Activated naive CD8-positive, alpha-beta T cell treated with anti-CD3 and anti-CD28 coated beads for 36 hours (primary cell): ENCODE measurements around the gene VKORC1L1. TPM values are rescaled to one million over a fixed set of nuclear protein-coding genes. Genes with fewer than 3 reads are reported as not detected.
"Not testable (repeated sequence)": the region's sequence is repeated elsewhere in the genome, so short reads cannot be mapped to it uniquely, and the experiment has no call there.

Experiments
- DNase-seq: peaks from one replicate; pipeline ENCODE4 v3.0.0; 2021
- H3K27ac Mint-ChIP-seq: one replicate; pipeline ENCODE4 v1.8.0; 2022; ENCODE audit warnings: mild to moderate bottlenecking, moderate library complexity, mixed read lengths
- H3K27me3 Mint-ChIP-seq: one replicate; pipeline ENCODE4 v1.8.0; 2022; ENCODE audit warnings: mild to moderate bottlenecking, mixed read lengths
- H3K36me3 Mint-ChIP-seq: one replicate; pipeline ENCODE4 v1.8.0; 2021; ENCODE audit warnings: mild to moderate bottlenecking, mixed read lengths
- H3K4me1 Mint-ChIP-seq: one replicate; pipeline ENCODE4 v1.8.0; 2021; ENCODE audit warnings: mixed read lengths
- H3K4me3 Mint-ChIP-seq: one replicate; pipeline ENCODE4 v1.8.0; 2022; ENCODE audit warnings: mild to moderate bottlenecking, moderate library complexity, mixed read lengths
- H3K9me3 Mint-ChIP-seq: one replicate; pipeline ENCODE4 v1.8.0; 2022; ENCODE audit warnings: mixed read lengths
- total RNA-seq, 2 experiments: library from RNA; stranded (reverse); gene quantifications; one replicate each; pipeline ENCODE4 v1.2.3, GENCODE V29; 2021

VKORC1L1 gene
- total RNA-seq, 2 experiments from 2014 or later: 18.7 to 21.2 TPM

GRCh38 chr7:65902306-65902705 is 29.4 kb downstream of the VKORC1L1 start:
- peaks cover 2% of the 10 kb centered on the region for H3K4me1 Mint-ChIP-seq
- H3K9me3 Mint-ChIP-seq: peaks cover 15% of the 10 kb centered on the region
- peaks cover 54% of the 10 kb centered on the region for H3K36me3 Mint-ChIP-seq
- DNase-seq: no peak
- H3K4me3 Mint-ChIP-seq: no peak overlapping the region
- no peaks in the 10 kb centered on the region for H3K27me3 Mint-ChIP-seq
- H3K27ac Mint-ChIP-seq: no peak overlapping the region

- Mint-ChIP-seq H3K9me3 (peaks cover 1% of the 10 kb centered on the region), H3K4me1 (peaks cover 2% of the 10 kb centered on the region), H3K4me3 (no peak overlapping the region), H3K27ac (no peak overlapping the region), H3K36me3 (peaks cover 18% of the 10 kb centered on the region), H3K27me3 (no peaks in the 10 kb centered on the region)
- DNase-seq: no peak
Measured at GRCh38 chr7:65907501-65908198, 34.8 kb downstream of the VKORC1L1 start.

- Mint-ChIP-seq H3K4me1 (peaks cover 4% of the 10 kb centered on the region), H3K36me3 (peaks cover 7% of the 10 kb centered on the region)
Measured at GRCh38 chr7:65910237-65910636, 37.4 kb downstream of the VKORC1L1 start.

GRCh38 chr7:65912237-65912636 is 39.4 kb downstream of the VKORC1L1 start:
- no peaks in the 10 kb centered on the region for H3K27me3 Mint-ChIP-seq
- H3K27ac Mint-ChIP-seq: no peak overlapping the region
- H3K9me3 Mint-ChIP-seq: no peaks in the 10 kb centered on the region
- peaks cover 1% of the 10 kb centered on the region for H3K4me1 Mint-ChIP-seq
- DNase-seq: no peak
- peaks cover 7% of the 10 kb centered on the region for H3K36me3 Mint-ChIP-seq
- H3K4me3 Mint-ChIP-seq: no peak overlapping the region

More at GRCh38 chr7:65910237-65910636, 37.4 kb downstream of the VKORC1L1 start:
- Mint-ChIP-seq H3K9me3 (no peaks in the 10 kb centered on the region), H3K27me3 (no peaks in the 10 kb centered on the region), H3K27ac (no peak overlapping the region), H3K4me3 (no peak overlapping the region)
- DNase-seq: no peak

GRCh38 chr7:65915921-65916657 is 43.2 kb downstream of the VKORC1L1 start:
- Mint-ChIP-seq H3K4me3 (no peak overlapping the region), H3K4me1 (peaks cover 1% of the 10 kb centered on the region), H3K27ac (no peak overlapping the region), H3K9me3 (no peaks in the 10 kb centered on the region), H3K27me3 (no peaks in the 10 kb centered on the region), H3K36me3 (peaks cover 18% of the 10 kb centered on the region)
- no peak for DNase-seq

GRCh38 chr7:65923316-65923715 is 50.4 kb downstream of the VKORC1L1 start:
- H3K27ac Mint-ChIP-seq: no peak overlapping the region
- no peak overlapping the region for H3K4me3 Mint-ChIP-seq
- no peaks in the 10 kb centered on the region for H3K9me3 Mint-ChIP-seq
- DNase-seq: no peak
- H3K36me3 Mint-ChIP-seq: peaks cover 31% of the 10 kb centered on the region
- H3K27me3 Mint-ChIP-seq: no peaks in the 10 kb centered on the region
- peaks cover 5% of the 10 kb centered on the region for H3K4me1 Mint-ChIP-seq

- DNase-seq: no peak
- Mint-ChIP-seq H3K36me3 (peaks cover 28% of the 10 kb centered on the region), H3K4me1 (peaks cover 11% of the 10 kb centered on the region), H3K27me3 (no peaks in the 10 kb centered on the region), H3K27ac (no peak overlapping the region), H3K4me3 (no peak overlapping the region), H3K9me3 (no peaks in the 10 kb centered on the region)
Measured at GRCh38 chr7:65924193-65924592, 51.3 kb downstream of the VKORC1L1 start.

GRCh38 chr7:65925040-65925439 is 52.2 kb downstream of the VKORC1L1 start:
- Mint-ChIP-seq H3K4me1 (peaks cover 11% of the 10 kb centered on the region), H3K27ac (no peak overlapping the region), H3K27me3 (no peaks in the 10 kb centered on the region), H3K9me3 (no peaks in the 10 kb centered on the region), H3K36me3 (peaks cover 26% of the 10 kb centered on the region), H3K4me3 (no peak overlapping the region)
- DNase-seq: no peak

- no peak for DNase-seq
- no peak overlapping the region for H3K27ac Mint-ChIP-seq
- H3K4me3 Mint-ChIP-seq: no peak overlapping the region
- no peaks in the 10 kb centered on the region for H3K27me3 Mint-ChIP-seq
- peaks cover 24% of the 10 kb centered on the region for H3K36me3 Mint-ChIP-seq
- peaks cover 14% of the 10 kb centered on the region for H3K4me1 Mint-ChIP-seq
- H3K9me3 Mint-ChIP-seq: no peaks in the 10 kb centered on the region
Measured at GRCh38 chr7:65926588-65926987, 53.7 kb downstream of the VKORC1L1 start.

GRCh38 chr7:65927489-65928448 is 54.9 kb downstream of the VKORC1L1 start:
- Mint-ChIP-seq H3K4me3 (no peak overlapping the region), H3K9me3 (no peaks in the 10 kb centered on the region), H3K27ac (no peak overlapping the region), H3K36me3 (peaks cover 26% of the 10 kb centered on the region), H3K27me3 (no peaks in the 10 kb centered on the region), H3K4me1 (peaks cover 16% of the 10 kb centered on the region)
- no peak for DNase-seq

GRCh38 chr7:65931685-65932084 is 58.8 kb downstream of the VKORC1L1 start:
- Mint-ChIP-seq H3K27me3 (no peaks in the 10 kb centered on the region), H3K4me3 (no peak overlapping the region), H3K4me1 (peaks cover 16% of the 10 kb centered on the region), H3K9me3 (peaks cover 7% of the 10 kb centered on the region), H3K27ac (no peak overlapping the region), H3K36me3 (peaks cover 30% of the 10 kb centered on the region)
- DNase-seq: no peak

- peaks cover 37% of the 10 kb centered on the region for H3K36me3 Mint-ChIP-seq
- H3K27ac Mint-ChIP-seq: no peak overlapping the region
- no peak overlapping the region for H3K4me3 Mint-ChIP-seq
- H3K9me3 Mint-ChIP-seq: peaks cover 7% of the 10 kb centered on the region
- H3K27me3 Mint-ChIP-seq: no peaks in the 10 kb centered on the region
- DNase-seq: no peak
- peaks cover 2% of the 10 kb centered on the region for H3K4me1 Mint-ChIP-seq
Measured at GRCh38 chr7:65937296-65937695, 64.4 kb downstream of the VKORC1L1 start.

- H3K4me1 Mint-ChIP-seq: no peaks in the 10 kb centered on the region
- no peak for DNase-seq
- peaks cover 33% of the 10 kb centered on the region for H3K36me3 Mint-ChIP-seq
- no peaks in the 10 kb centered on the region for H3K27me3 Mint-ChIP-seq
- H3K9me3 Mint-ChIP-seq: peaks cover 7% of the 10 kb centered on the region
- no peak overlapping the region for H3K27ac Mint-ChIP-seq
- no peak overlapping the region for H3K4me3 Mint-ChIP-seq
Measured at GRCh38 chr7:65938336-65938895, 65.5 kb downstream of the VKORC1L1 start.

- H3K9me3 Mint-ChIP-seq: not testable (repeated sequence)
Measured at GRCh38 chr7:65945787-65946186, 72.9 kb downstream of the VKORC1L1 start.

GRCh38 chr7:65946904-65947303 is 74.0 kb downstream of the VKORC1L1 start:
- H3K36me3 Mint-ChIP-seq: no peaks in the 10 kb centered on the region
- H3K9me3 Mint-ChIP-seq: no peaks in the 10 kb centered on the region
- no peaks in the 10 kb centered on the region for H3K4me1 Mint-ChIP-seq
- no peak for DNase-seq
- no peak overlapping the region for H3K4me3 Mint-ChIP-seq
- no peaks in the 10 kb centered on the region for H3K27me3 Mint-ChIP-seq
- no peak overlapping the region for H3K27ac Mint-ChIP-seq

More at GRCh38 chr7:65945787-65946186, 72.9 kb downstream of the VKORC1L1 start:
- not testable (repeated sequence) for H3K27me3 Mint-ChIP-seq, H3K4me1 Mint-ChIP-seq, H3K4me3 Mint-ChIP-seq, DNase-seq, H3K27ac Mint-ChIP-seq, H3K36me3 Mint-ChIP-seq
